Osteoblast (primary cell): ENCODE results near the gene TMEM248. TPM values are rescaled to one million over a fixed set of nuclear protein-coding genes. Genes with fewer than 3 reads are reported as not detected.

ENCODE experiments used
- DNase-seq: peaks from one replicate; pipeline ENCODE4 v3.0.0; 2011; ENCODE audit warnings: low spot score, mixed read lengths; ENCODE audit not compliant: insufficient read length; ENCODE audit errors: missing footprints
- H2AFZ ChIP-seq: 2 replicates; pipeline ENCODE4 v1.6.0; 2011; ENCODE audit warnings: mild to moderate bottlenecking, low read length
- H3K27ac ChIP-seq: 2 replicates; pipeline ENCODE4 v1.5.1; 2011; ENCODE audit warnings: mild to moderate bottlenecking, low read depth, low read length, moderate library complexity
- H3K27me3 ChIP-seq: 2 replicates; pipeline ENCODE4 v1.6.0; 2012; ENCODE audit warnings: mild to moderate bottlenecking, control low read depth, inconsistent platforms, low read length, moderate library complexity; ENCODE audit not compliant: insufficient read depth
- H3K36me3 ChIP-seq: 2 replicates; pipeline ENCODE4 v1.5.1; 2011; ENCODE audit warnings: mild to moderate bottlenecking, low read length, control low read depth, moderate library complexity; ENCODE audit not compliant: insufficient read depth
- H3K4me1 ChIP-seq: 2 replicates; pipeline ENCODE4 v1.5.1; 2011; ENCODE audit warnings: mild to moderate bottlenecking, low read length, control low read depth, moderate library complexity; ENCODE audit not compliant: insufficient read depth
- H3K4me2 ChIP-seq: 2 replicates; pipeline ENCODE4 v1.6.0; 2011; ENCODE audit warnings: mild to moderate bottlenecking, low read length; ENCODE audit not compliant: insufficient read depth
- H3K4me3 ChIP-seq: fragments of 200-600 bp; sonication (generic); 3 replicates; pipeline ENCODE4 v1.5.1; 2012; ENCODE audit warnings: mild to moderate bottlenecking, low read length, inconsistent platforms; ENCODE audit not compliant: insufficient read depth
- H3K79me2 ChIP-seq: 2 replicates; pipeline ENCODE4 v1.6.0; 2012; ENCODE audit warnings: mild to moderate bottlenecking, low read length, control low read depth, inconsistent platforms; ENCODE audit not compliant: insufficient read depth
- H3K9me3 ChIP-seq: 2 replicates; pipeline ENCODE4 v1.5.1; 2011; ENCODE audit warnings: low read depth, low read length, control low read depth
- H4K20me1 ChIP-seq: 2 replicates; pipeline ENCODE4 v1.6.0; 2012; ENCODE audit warnings: mild to moderate bottlenecking, low read length, control low read depth; ENCODE audit not compliant: insufficient read depth
- total RNA-seq: library from RNA; depleted of rRNA; stranded (reverse); fragments of >200 nt; gene quantifications from 2 replicates; pipeline ENCODE4 v1.2.3, GENCODE V29; 2012
- TF ChIP-seq, protein P1 (sequence below): IDR thresholded peaks from 2 replicates; pipeline ENCODE4 v1.5.1; 2011; ENCODE audit warnings: mild to moderate bottlenecking, low read depth, low read length, moderate library complexity; ENCODE audit errors: extremely low read depth

TMEM248 gene
- total RNA-seq, 1 donor: 118 TPM

GRCh38 chr7:66929165-66929564 lies 8.1 kb downstream of the TMEM248 start:
- peaks cover 94% of the 10 kb centered on the region for H3K79me2 ChIP-seq
- no peak for DNase-seq
- no peak overlapping the region for H3K4me3 ChIP-seq
- no peaks in the 10 kb centered on the region for H3K4me1 ChIP-seq
- peaks cover 2% of the 10 kb centered on the region for H3K36me3 ChIP-seq
- peaks cover 68% of the 10 kb centered on the region for H4K20me1 ChIP-seq
- no peak overlapping the region for H2AFZ ChIP-seq
- TF ChIP-seq, protein P1, sequence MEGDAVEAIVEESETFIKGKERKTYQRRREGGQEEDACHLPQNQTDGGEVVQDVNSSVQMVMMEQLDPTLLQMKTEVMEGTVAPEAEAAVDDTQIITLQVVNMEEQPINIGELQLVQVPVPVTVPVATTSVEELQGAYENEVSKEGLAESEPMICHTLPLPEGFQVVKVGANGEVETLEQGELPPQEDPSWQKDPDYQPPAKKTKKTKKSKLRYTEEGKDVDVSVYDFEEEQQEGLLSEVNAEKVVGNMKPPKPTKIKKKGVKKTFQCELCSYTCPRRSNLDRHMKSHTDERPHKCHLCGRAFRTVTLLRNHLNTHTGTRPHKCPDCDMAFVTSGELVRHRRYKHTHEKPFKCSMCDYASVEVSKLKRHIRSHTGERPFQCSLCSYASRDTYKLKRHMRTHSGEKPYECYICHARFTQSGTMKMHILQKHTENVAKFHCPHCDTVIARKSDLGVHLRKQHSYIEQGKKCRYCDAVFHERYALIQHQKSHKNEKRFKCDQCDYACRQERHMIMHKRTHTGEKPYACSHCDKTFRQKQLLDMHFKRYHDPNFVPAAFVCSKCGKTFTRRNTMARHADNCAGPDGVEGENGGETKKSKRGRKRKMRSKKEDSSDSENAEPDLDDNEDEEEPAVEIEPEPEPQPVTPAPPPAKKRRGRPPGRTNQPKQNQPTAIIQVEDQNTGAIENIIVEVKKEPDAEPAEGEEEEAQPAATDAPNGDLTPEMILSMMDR: no peak
- H3K27ac ChIP-seq: no peak overlapping the region
- H3K4me2 ChIP-seq: no peak overlapping the region
- no peaks in the 10 kb centered on the region for H3K27me3 ChIP-seq
- H3K9me3 ChIP-seq: no peaks in the 10 kb centered on the region

GRCh38 chr7:66929935-66930334 lies 8.9 kb downstream of the TMEM248 start:
- TF ChIP-seq, protein P1: no peak

DNA sequence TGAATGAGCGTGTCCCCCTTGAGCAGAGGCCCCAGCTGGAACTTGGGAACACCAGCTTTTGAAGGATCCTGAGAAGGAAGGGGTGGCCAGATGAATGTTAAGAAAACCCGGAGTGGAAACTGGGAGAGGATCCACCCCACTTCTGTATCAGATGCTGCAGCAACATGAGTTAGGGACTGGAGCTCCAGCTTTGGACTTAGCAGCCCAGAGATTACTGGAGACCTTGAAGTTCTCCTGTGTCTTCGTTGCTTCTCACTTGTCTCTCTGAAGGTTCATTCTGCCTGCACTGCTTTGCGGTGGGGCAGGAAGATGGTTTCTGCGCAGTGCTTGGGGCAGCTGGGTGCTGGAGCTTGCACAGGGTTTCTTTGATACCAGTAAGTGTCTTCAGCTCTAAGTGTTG lies 9.3 kb downstream of the TMEM248 start:
- H3K9me3 ChIP-seq: no peaks in the 10 kb centered on the region
- no peak overlapping the region for H3K4me2 ChIP-seq
- H3K27me3 ChIP-seq: no peaks in the 10 kb centered on the region
- TF ChIP-seq, protein P1: no peak
- no peaks in the 10 kb centered on the region for H3K4me1 ChIP-seq
- peaks cover 2% of the 10 kb centered on the region for H3K36me3 ChIP-seq
- H3K27ac ChIP-seq: no peak overlapping the region
- peaks cover 96% of the 10 kb centered on the region for H3K79me2 ChIP-seq
- DNase-seq: peak; percentile 48
- peaks cover 69% of the 10 kb centered on the region for H4K20me1 ChIP-seq
- H3K4me3 ChIP-seq: no peak overlapping the region
- H2AFZ ChIP-seq: no peak overlapping the region

More at GRCh38 chr7:66929935-66930334, 8.9 kb downstream of the TMEM248 start:
- Histone ChIP-seq H3K27ac (no peak overlapping the region), H3K4me2 (no peak overlapping the region), H4K20me1 (peaks cover 71% of the 10 kb centered on the region), H2AFZ (no peak overlapping the region), H3K36me3 (peaks cover 2% of the 10 kb centered on the region), H3K79me2 (peaks cover 96% of the 10 kb centered on the region), H3K27me3 (no peaks in the 10 kb centered on the region), H3K9me3 (no peaks in the 10 kb centered on the region), H3K4me1 (no peaks in the 10 kb centered on the region), H3K4me3 (no peak overlapping the region)
- DNase-seq: no peak

- no peaks in the 10 kb centered on the region for H3K9me3 ChIP-seq
- H4K20me1 ChIP-seq: peaks cover 69% of the 10 kb centered on the region
- no peak overlapping the region for H3K27ac ChIP-seq
- no peaks in the 10 kb centered on the region for H3K4me1 ChIP-seq
- no peak for DNase-seq
- no peaks in the 10 kb centered on the region for H3K27me3 ChIP-seq
- peaks cover 3% of the 10 kb centered on the region for H3K36me3 ChIP-seq
- no peak overlapping the region for H2AFZ ChIP-seq
- H3K4me2 ChIP-seq: no peak overlapping the region
- no peak overlapping the region for H3K4me3 ChIP-seq
- peaks cover 96% of the 10 kb centered on the region for H3K79me2 ChIP-seq
- TF ChIP-seq, protein P1: no peak
Measured at GRCh38 chr7:66933469-66933868, 12.4 kb downstream of the TMEM248 start.
